GM19035 (cell line): Measurements from ENCODE around the gene KRTAP12-2.

ENCODE experiments used
- ATAC-seq: cut with Tn5 transposase; IDR thresholded peaks from one replicate; pipeline ENCODE4 v1.9.1; 2021; ENCODE audit not compliant: unreplicated experiment

KRTAP12-2 gene, protein sequence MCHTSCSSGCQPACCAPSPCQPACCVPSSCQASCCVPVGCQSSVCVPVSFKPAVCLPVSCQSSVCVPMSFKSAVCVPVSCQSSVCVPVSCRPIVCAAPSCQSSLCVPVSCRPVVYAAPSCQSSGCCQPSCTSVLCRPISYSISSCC

DNA sequence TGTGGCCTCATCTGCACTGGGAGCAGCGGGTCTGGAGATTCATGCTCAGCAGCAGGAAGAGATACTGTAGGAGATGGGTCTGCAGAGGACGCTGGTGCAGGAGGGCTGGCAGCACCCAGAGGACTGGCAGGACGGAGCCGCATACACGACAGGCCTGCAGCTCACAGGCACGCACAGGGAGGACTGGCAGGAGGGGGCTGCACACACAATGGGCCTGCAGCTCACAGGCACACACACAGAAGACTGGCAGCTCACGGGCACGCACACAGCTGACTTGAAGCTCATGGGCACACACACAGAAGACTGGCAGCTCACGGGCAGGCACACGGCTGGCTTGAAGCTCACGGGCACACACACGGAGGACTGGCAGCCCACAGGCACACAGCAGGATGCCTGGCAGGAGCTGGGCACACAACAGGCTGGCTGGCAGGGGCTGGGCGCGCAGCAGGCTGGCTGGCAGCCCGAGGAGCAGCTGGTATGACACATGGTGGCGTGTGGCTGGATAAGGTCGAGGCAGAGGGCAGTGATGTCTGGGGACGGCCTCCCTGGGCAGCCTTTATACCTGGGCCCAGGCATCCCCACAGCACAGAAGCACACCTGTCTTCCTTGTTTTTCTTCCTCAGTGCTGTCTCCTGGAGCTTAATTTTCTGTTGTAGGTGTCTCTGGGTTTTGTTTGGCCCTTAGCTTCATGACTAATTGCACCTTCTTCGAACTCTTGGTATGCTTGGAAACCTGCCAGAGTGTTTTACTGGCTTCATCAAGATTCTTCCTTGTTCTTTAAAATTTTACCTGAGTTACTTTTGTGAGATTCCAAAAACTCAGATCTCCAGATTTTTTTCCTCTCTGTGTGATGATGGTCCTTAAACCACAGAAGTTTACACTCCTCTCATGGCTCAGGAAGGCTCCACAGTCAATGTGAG lies at the start of gene KRTAP12-2:
Gene KRTAP12-2, minus strand, starts transcription at position 527 of the 920 bp plus-strand sequence. Its CDS starts 41 bp downstream, at position 486.
- ATAC-seq: no peak

DNA sequence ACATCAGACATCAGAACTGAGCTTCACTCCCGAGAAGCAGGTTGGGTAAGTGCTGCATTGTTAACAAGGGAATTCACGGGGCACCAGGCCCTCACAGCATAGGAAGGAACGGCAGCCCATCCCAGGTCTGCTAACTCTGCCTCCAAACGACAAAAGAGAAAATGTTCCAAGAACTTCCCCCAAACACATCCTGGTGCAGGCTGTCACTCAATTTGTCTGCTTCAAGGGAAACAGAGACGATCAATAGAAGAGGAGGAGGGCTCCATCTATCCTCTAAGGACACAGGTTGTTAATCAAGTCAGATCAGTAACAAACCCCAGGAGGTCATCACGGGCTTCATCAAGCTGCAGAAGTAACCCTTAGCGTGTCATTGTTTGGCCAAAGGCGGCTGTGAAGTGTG lies 48.2 kb upstream of the KRTAP12-2 start:
- no peak for ATAC-seq

DNA sequence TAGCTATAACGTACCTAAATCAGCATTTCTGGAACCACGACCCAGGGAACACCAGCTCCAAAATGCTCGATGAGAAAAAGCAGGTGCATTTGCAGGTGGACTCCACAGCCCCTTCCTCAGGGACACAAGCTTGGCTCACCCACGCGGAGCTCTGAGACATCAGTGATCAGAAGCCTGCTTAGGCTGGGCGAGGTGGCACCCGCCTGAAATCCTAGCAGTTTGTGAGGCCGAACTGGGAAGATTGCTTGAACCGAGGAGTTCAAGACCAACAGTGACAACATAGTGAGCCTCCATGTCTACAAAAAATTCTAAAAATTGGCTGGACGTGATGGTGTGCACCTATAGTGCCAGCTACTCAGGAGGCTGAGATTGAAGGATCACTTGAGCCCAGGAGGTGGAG lies 47.1 kb upstream of the KRTAP12-2 start:
- ATAC-seq: no peak

DNA sequence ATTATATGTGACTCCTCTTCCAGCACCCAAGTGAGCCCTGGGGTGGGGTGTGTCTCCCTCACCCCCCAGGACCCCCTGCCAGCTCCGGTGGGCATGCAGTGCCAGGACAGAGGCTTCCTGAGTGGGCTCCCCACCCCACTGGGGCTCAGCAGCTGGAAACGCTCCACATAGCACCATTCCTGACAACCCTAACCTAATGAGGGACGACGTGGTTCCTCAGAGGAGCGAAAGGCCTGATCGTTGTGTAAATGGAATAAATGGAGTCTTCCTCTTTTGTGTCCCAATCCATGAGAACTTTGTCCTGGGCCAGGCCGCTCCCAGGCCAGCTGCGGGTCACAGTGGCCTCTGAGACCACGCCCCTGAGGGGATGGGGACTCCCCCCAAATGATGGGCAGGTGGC lies 46.4 kb upstream of the KRTAP12-2 start:
- no peak for ATAC-seq

DNA sequence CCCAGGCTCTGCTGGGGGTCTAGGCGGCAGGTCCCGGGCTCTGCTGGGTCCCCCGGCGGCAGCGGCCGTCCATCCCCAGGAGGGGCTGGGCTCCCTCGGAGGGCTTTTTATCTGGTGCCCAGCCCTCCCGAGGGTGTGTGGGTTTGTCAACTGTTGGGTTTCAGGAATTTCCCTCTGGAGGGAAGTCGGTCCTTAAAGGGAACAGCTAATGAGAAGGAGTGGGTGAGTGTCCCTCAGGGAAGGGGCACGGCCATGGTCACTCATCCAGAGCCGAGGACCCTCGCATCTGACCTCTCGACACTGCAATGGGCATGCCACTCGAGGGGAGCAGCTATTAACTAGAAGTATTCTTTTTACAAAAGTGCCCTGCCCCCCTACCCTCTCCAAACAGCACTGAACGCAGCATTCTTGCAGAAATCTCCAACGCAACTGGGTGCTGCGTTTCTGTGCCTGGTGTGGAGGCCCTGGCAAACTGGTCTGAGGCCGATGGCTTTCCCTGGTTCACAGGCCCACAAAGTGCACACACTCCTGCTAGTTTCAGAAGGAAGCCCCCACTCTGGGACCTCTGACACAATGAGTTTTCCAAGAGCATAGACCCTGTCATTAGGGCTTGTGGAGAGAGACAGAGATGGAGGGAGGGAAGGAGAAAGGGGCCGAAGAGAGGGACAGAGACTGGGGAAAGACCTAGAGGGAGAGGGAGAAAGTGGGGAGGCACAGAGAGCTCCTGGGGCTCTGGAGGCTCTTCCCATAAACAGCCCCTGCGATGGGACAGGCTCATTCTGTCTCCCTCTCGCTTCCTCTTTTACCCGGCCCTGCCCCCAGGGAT lies 45.7 kb upstream of the KRTAP12-2 start:
- no peak for ATAC-seq

DNA sequence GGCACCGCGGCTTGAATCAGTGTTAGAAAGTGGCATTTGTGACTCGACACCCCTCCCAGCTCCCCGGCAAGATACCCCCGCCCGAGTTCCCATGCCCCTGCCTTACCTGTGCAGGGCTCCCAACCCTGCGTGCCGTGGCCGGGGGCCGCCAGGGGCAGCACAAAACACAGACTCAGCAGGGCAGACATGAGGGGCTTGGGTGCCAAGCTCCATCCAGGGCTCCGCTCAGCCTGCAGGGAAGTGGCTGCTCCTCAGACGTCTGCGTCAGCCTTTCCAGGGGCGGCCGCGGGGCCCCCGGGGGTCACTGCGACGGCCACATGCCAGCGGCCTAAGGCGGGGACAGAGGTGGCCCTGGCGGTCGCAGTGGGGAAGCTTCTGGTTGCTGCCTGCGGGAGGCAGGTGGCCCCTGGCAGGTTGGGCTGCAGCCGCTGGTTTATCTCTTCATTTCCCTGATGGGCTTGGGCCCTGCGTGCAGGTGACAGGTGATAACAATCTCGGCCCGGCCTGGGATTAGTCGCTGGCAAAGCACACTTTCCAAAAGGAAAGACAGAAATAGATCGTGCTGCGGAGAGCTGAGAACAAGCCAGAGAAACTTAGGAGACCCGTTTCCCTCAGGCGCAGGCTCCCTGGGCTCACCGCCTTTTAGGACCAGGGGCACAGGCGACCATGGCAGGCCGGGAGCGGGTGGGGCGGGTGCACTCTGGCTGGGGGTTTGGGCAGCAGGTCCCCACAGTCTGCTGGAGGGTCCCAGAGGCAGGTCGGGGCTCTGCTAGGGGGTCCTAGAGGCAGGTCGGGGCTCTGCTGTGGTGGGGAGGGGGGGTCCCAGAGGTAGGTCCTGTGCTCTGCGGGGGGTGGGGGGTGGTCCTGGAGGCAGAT lies 44.8 kb upstream of the KRTAP12-2 start, which contains the start of gene TSPEAR:
Gene TSPEAR, minus strand, starts transcription at position 246 of the 876 bp plus-strand sequence. Its CDS starts 58 bp downstream, at position 188.
- no peak for ATAC-seq

DNA sequence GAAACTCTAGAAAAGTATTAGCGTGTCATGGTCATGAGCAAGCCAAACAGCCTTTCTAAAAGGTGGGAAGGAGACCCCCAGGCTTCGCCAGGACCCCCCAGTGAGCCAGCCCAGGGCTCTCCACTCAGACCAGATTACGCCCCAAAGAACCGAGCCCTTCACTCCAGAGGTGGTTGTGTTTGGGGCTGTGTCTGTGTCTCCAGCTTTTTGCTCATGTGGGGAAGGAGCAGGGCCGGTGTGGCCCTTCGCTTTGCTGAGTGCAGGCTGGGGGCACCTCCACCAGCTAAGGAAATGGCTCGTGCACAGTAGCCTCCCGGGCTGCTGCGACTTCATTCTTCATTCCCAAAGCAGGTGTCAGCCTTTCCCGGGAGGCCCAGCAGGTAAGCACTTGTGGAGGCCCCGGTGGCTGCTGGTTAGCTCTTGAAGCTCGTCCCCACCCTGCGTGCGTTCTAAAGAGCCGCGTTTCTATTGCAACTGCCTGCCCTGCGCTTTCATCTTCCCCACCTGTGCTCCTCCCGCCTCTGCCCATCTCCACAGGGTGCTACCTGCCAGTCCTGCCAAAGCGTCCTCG lies 44.1 kb upstream of the KRTAP12-2 start:
- no peak for ATAC-seq

DNA sequence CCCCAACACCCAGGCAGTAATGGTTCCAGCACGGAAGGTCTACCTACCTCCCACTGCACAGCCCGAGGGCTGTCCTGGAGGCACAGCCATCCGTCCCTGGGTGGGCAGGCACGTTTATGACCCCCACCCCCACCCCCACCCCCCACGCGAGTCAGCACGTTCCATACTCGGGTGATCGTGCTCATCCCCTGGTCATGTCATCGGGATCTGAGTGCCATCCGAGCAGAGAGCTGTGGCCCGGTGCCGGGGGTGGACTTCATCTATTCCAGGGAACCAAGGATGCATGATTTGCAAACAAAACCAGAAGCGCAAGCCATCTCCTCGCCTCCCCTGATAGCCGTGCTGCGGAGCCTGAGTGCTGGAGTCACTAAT lies 43.6 kb upstream of the KRTAP12-2 start:
- ATAC-seq: no peak

DNA sequence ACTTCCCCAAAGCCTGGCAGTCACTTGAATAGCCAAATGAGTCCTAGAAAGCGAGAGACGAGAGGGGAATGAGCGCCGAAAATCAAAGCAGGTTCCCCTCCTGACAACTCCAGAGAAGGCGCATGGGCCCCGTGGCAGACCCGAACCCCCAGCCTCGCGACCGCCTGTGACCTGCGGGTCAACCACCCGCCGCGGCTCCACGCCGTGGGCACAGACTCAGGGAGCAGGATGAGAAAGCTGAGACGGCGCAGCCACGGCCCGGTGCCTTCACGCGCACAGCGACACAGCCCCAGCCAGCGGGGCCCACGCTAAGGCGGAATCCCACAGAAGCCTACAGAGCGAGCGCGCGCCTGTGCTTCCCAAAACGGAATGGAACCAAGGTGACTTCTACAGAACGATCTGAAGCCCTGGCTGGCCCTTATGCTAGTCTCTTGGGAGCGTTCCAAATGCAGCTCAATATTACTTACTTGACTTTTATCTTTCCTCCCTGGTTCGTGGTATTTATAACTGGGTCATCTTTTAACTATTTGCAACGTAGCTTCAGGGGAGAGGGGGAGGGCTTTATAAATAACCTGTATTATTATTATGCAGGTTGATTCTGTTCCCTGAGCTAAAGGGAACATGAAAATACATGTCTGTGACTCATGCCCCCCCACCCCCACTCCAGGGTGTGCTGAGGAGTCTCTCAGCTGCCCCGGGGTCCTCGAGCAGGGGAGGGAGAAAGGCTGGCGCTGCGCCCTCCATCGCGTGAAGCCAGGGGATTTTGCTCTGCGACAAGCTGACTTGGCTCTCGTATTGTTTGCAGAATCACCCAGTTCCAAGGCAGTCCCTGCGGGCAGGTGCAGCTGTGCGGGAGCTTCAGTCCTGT lies 42.9 kb upstream of the KRTAP12-2 start:
- ATAC-seq: no peak

DNA sequence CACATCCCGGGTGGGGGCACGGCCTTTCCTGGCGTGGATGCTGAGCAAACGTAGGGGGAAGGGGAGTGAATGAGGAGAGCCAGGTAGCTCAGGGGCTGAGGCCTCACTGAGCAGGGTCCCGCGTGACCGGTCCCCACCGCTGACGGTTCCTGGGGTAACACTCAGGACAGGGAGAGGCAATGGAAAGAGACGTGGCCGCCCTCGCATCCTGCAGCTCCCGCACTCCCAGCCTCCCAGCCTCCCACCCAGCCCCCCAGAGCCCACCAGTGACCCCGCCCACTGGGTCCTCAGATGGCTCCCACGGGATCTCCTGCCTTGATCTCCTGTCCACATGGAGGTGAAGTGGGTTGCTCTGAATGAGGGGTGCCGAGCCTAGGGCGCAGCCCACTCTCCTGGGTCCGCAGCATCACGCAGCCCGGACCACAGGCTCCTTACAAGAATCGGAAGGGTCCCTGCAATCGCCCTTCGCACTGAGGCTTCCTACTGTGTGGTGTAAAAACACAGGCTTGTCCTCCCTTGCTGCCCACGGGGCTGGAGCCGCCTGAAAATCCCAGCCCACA lies 42.2 kb upstream of the KRTAP12-2 start:
- ATAC-seq: no peak

DNA sequence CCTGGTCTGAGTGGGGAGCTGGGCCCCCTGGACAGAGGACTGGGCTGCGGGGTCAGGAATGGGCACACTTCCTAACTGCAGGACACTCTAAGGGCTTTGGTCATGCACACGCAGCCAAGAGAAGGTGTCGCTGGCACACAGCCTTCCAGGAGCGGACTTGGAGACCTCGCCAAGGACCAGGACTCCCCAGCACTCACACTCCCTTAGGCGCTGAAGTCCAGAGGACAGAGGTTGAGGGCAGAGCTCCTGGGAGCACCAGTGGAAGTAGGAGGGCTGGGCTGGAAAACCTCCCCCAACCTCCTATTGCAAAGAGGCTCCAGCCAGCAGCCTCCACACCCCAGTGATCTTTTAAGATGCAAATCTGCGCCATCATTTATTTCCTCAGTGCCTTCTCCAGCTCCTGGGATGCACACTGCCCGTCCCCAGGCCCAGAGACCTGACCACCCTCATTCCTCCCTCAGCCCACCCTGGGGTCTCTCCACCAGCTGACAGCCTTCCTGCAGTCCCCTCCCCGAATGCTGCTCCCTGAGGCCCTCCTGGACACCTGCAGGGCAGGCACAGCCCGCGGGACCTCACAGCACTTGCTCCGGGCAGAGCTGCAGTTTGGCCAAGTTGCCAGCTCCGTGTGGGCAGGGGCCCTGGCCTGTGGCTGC lies 41.6 kb upstream of the KRTAP12-2 start:
- no peak for ATAC-seq

DNA sequence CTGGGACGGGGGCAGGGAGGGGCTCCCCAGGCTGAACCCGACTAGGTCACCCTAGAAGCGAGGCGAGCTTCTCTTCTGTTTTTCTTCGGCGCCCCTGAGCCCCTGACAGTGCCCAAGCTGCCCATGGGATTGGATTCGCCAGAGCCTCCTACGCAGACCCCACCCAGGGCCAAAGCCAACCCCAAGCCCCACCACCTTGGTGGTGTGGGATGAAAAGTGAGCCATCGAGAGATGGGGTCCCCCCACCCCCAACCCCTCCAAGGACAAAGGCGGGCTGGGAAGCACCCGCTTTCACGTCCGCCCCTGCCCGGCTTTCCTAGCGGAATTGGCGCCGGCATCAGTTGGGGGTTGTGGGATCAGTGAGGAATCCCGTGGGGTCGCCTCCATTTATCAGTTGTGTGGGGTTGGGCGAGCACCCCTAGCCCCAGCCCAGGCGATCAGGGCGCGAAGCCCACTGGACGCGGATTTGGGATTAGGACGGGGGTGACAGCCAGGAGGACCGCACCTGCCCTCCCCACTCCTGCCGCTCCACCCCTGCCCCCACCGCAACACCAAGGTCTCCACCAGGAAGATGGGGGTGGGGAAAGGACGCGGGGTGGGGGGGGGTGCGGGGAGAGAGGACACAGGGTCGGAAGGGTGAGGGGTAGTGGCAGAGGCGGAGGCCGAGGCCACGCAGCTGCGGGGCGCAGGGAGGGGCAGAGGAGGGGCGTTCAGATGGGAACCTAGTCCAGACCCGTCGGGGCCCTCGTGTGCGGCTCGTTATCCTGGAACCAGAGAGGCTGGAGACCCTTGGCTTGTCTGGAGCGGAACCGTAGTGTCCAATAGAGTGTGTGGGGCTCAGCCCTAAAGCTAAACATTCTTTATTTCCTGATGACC lies 40.2 kb upstream of the KRTAP12-2 start:
- ATAC-seq: no peak

DNA sequence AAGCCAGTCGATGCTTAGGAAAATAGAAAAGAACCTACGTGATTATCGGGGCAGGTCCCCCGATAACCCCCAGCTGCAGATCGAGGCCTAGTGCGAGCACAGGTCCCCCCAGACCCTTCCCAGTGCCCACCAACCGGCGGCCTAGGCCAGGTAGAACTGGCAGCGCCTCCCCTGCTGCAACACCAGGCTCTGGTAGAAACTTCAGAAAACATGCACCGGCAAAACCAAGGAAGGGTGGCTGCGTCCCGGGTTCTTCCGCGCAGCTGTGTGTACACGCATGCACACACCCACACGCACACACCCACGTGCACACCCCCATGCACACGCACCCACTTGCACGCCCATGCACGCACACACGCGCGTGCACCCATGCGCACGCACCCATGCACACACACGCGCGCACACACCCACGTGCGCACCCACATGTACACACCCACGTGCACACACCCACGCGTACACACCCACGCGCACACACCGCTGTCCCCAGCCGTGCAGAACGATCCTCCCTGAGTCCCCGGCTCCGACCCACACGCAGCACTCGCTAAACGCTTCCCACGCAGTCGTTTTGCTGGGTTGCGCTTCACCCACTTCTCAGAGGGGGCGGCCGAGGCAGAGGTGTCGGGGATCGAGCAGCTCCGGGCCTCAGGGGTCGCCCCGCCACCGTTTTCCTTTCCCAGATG lies 39.4 kb upstream of the KRTAP12-2 start:
- ATAC-seq: no peak

DNA sequence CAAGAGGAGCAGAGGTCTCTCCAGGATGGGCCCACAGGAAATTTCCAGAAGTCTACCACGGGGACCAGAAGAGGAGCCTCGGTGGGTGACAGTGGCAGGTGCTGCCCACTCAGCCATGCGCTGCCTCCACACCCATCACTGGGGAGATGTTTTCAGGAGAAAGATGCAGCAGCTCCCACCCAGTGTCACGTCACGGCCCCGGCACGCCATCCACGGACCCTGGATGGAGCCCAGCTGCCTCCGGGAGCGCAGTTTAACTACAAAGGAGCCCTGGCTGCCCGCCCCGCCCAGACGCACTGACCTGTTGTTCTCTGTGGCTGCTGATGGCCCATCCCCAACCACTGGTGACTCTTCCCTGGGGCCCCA lies 37.9 kb upstream of the KRTAP12-2 start:
- ATAC-seq: no peak

DNA sequence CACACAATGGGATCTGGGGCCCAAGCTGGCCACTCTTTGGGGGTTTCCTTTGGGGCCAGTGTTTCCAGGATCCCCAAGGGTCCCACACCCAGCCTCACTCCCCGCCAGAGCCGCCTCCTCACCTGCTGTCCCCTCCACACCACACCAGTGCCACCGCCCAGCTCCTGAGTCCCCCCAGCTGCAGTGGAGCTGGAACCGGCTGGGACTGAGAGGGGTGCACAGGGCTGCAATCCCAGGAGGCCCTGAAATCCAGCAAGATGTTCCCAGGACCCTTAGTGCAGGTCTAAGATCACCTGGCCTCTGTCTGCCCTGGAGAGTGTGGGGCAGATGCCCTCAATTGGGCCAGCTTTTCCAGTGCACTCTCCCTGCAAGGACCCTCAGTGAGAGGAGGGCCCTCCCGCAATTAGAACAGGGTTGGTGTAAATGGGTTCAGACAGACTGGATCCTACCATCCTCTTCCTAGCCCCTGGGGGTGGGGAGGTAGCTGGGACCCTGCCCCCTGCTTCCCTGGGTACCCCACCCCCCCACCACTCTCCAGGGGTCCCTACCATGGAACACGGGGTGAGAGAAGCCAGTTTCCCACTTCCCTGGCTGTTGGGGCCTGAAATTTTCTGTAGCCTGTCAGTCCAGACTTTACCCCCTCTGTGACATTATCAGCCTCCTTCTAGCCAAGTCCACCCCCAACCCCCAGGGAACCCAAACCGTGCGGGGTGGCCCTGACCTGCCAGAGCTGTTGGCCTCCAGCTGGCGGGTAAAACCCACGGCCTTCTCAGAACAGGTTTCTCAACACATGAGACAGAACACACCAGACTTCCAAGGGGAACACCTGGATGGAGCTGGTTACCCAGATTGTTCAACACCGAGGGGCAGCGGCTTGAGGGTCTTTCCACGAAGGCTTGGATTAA lies 37.3 kb upstream of the KRTAP12-2 start:
- no peak for ATAC-seq
